SK-N-SH treated with all-trans-retinoic acid at 6 μM for 48 hours (cell line): ENCODE measurements around the gene MPHOSPH8.

Experiments used
- ATAC-seq: fragments of 200-7000 bp; cut with Tn5 transposase; 3 replicates; pipeline ENCODE4 v1.9.1; 2020; ENCODE audit warnings: mild to moderate bottlenecking, moderate library complexity
- ARNTL ChIP-seq: fragments of 450-650 bp; formaldehyde crosslinking; IDR thresholded peaks from 2 replicates; pipeline ENCODE4 v1.5.0; 2020; ENCODE audit warnings: low read depth, mild to moderate bottlenecking, moderate library complexity, borderline replicate concordance
- BACH2 ChIP-seq: fragments of 250-450 bp; sonication (Bioruptor Pico); IDR thresholded peaks from 2 replicates; pipeline ENCODE4 v1.9.0; 2021; ENCODE audit warnings: mild to moderate bottlenecking, borderline replicate concordance
- CSDC2 ChIP-seq: fragments of 250-450 bp; sonication (Bioruptor Pico); IDR thresholded peaks from 2 replicates; pipeline ENCODE4 v1.5.0; 2020; ENCODE audit warnings: mild to moderate bottlenecking, moderate library complexity
- ESRRG ChIP-seq: fragments of 250-450 bp; sonication (Bioruptor Pico); IDR thresholded peaks from 2 replicates; pipeline ENCODE4 v1.6.1; 2021; ENCODE audit warnings: mild to moderate bottlenecking
- GLIS3 ChIP-seq: fragments of 250-450 bp; sonication (Bioruptor Pico); IDR thresholded peaks from 2 replicates; pipeline ENCODE4 v1.5.0; 2020; ENCODE audit warnings: mild to moderate bottlenecking, moderate library complexity
- ISL1 ChIP-seq: fragments of 250-450 bp; sonication (Bioruptor Pico); IDR thresholded peaks from 2 replicates; pipeline ENCODE4 v2.1.2; 2022; ENCODE audit warnings: mild to moderate bottlenecking, moderate library complexity
- OSR1 ChIP-seq: fragments of 250-450 bp; sonication (Bioruptor Pico); IDR thresholded peaks from 2 replicates; pipeline ENCODE4 v1.8.0; 2022; ENCODE audit warnings: moderate library complexity, mild to moderate bottlenecking, inconsistent platforms
- PPARA ChIP-seq: fragments of 250-450 bp; sonication (Bioruptor Pico); IDR thresholded peaks from 2 replicates; pipeline ENCODE4 v1.5.0; 2020; ENCODE audit warnings: mild to moderate bottlenecking, borderline replicate concordance
- RARB ChIP-seq: fragments of 250-450 bp; sonication (Bioruptor Pico); IDR thresholded peaks from 2 replicates; pipeline ENCODE4 v1.8.0; 2021; ENCODE audit warnings: mild to moderate bottlenecking, moderate library complexity
- TCF4 ChIP-seq: fragments of 250-450 bp; sonication (Bioruptor Pico); IDR thresholded peaks from 2 replicates; pipeline ENCODE4 v1.8.0; 2021; ENCODE audit warnings: mild to moderate bottlenecking, moderate library complexity, borderline replicate concordance
- TOX ChIP-seq: fragments of 250-450 bp; sonication (Bioruptor Pico); IDR thresholded peaks from 2 replicates; pipeline ENCODE4 v1.8.0; 2021; ENCODE audit warnings: mild to moderate bottlenecking, moderate library complexity, borderline replicate concordance
- ZC3H10 ChIP-seq: fragments of 250-450 bp; sonication (Bioruptor Pico); IDR thresholded peaks from 2 replicates; pipeline ENCODE4 v1.5.1; 2021; ENCODE audit warnings: mild to moderate bottlenecking, moderate library complexity
- ZFP3 ChIP-seq: fragments of 250-450 bp; sonication (Bioruptor Pico); IDR thresholded peaks from 2 replicates; pipeline ENCODE4 v1.5.0; 2020; ENCODE audit warnings: mild to moderate bottlenecking, moderate library complexity
- ZFP30 ChIP-seq: fragments of 450-650 bp; formaldehyde crosslinking; IDR thresholded peaks from 2 replicates; pipeline ENCODE4 v1.5.0; 2022; ENCODE audit warnings: mild to moderate bottlenecking, moderate library complexity
- ZNF565 ChIP-seq: fragments of 450-650 bp; formaldehyde crosslinking; conservative IDR thresholded peaks from 2 replicates; pipeline ENCODE4 v1.5.0; 2020; ENCODE audit warnings: low read depth, mild to moderate bottlenecking, moderate library complexity
- ZNF70 ChIP-seq: fragments of 450-650 bp; formaldehyde crosslinking; IDR thresholded peaks from 2 replicates; pipeline ENCODE4 v1.5.0; 2020; ENCODE audit warnings: mild to moderate bottlenecking, moderate library complexity
- ZNF8 ChIP-seq: fragments of 450-650 bp; formaldehyde crosslinking; IDR thresholded peaks from 2 replicates; pipeline ENCODE4 v1.5.0; 2020; ENCODE audit warnings: mild to moderate bottlenecking, moderate library complexity
- TF ChIP-seq, protein P1 (sequence below): fragments of 250-450 bp; sonication (Bioruptor Pico); IDR thresholded peaks from 2 replicates; pipeline ENCODE4 v1.8.0; 2021; ENCODE audit warnings: low read depth, mild to moderate bottlenecking, moderate library complexity, borderline replicate concordance
- TF ChIP-seq, protein P2 (sequence below): fragments of 250-450 bp; sonication (Bioruptor Pico); IDR thresholded peaks from 2 replicates; pipeline ENCODE4 v1.5.0; 2020; ENCODE audit warnings: mild to moderate bottlenecking, moderate library complexity
- TF ChIP-seq, protein P3 (sequence below): fragments of 250-450 bp; sonication (Bioruptor Pico); IDR thresholded peaks from 2 replicates; pipeline ENCODE4 v1.8.0; 2020; ENCODE audit warnings: mild to moderate bottlenecking, moderate library complexity, borderline replicate concordance
- TF ChIP-seq, protein P4 (sequence below): fragments of 250-450 bp; sonication (Bioruptor Pico); IDR thresholded peaks from 2 replicates; pipeline ENCODE4 v1.5.1; 2020; ENCODE audit warnings: low read depth, mild to moderate bottlenecking, moderate library complexity

The MPHOSPH8 gene

DNA sequence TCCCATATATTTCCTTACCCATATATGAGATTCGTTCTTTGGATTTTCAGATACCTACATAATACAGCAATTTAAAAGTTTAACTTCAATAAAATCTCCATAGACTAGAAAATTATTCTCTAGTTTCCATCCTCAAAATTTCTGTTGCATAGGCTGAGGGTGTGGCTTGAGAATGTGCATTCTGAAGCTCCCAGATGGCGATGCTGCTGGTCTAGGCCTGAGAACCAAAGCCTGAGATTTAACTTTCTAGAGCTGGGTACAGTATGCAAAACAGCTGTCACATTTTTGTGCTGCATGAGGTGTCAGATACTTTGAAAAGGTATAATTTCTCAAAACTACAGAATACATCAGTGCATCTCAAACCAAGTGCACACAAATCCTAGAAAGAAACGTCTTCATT, 42.7 kb downstream of the MPHOSPH8 start:
- no peak for ATAC-seq
- no peak for TF ChIP-seq CSDC2 (CRISPR knock-in tag)
- TF ChIP-seq RARB (CRISPR knock-in tag), result no peak
- TF ChIP-seq, protein P1, sequence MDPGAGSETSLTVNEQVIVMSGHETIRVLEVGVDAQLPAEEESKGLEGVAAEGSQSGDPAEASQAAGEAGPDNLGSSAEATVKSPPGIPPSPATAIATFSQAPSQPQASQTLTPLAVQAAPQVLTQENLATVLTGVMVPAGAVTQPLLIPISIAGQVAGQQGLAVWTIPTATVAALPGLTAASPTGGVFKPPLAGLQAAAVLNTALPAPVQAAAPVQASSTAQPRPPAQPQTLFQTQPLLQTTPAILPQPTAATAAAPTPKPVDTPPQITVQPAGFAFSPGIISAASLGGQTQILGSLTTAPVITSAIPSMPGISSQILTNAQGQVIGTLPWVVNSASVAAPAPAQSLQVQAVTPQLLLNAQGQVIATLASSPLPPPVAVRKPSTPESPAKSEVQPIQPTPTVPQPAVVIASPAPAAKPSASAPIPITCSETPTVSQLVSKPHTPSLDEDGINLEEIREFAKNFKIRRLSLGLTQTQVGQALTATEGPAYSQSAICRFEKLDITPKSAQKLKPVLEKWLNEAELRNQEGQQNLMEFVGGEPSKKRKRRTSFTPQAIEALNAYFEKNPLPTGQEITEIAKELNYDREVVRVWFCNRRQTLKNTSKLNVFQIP, result no peak
- TF ChIP-seq ISL1 (CRISPR knock-in tag), result no peak
- no peak for TF ChIP-seq ZFP30 (CRISPR knock-in tag)
- TF ChIP-seq, protein P2, sequence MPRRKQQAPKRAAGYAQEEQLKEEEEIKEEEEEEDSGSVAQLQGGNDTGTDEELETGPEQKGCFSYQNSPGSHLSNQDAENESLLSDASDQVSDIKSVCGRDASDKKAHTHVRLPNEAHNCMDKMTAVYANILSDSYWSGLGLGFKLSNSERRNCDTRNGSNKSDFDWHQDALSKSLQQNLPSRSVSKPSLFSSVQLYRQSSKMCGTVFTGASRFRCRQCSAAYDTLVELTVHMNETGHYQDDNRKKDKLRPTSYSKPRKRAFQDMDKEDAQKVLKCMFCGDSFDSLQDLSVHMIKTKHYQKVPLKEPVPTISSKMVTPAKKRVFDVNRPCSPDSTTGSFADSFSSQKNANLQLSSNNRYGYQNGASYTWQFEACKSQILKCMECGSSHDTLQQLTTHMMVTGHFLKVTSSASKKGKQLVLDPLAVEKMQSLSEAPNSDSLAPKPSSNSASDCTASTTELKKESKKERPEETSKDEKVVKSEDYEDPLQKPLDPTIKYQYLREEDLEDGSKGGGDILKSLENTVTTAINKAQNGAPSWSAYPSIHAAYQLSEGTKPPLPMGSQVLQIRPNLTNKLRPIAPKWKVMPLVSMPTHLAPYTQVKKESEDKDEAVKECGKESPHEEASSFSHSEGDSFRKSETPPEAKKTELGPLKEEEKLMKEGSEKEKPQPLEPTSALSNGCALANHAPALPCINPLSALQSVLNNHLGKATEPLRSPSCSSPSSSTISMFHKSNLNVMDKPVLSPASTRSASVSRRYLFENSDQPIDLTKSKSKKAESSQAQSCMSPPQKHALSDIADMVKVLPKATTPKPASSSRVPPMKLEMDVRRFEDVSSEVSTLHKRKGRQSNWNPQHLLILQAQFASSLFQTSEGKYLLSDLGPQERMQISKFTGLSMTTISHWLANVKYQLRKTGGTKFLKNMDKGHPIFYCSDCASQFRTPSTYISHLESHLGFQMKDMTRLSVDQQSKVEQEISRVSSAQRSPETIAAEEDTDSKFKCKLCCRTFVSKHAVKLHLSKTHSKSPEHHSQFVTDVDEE, result no peak
- TF ChIP-seq GLIS3 (CRISPR knock-in tag), result no peak
- no peak for TF ChIP-seq ARNTL (CRISPR knock-in tag)
- no peak for TF ChIP-seq ZFP3
- TF ChIP-seq, protein P3, sequence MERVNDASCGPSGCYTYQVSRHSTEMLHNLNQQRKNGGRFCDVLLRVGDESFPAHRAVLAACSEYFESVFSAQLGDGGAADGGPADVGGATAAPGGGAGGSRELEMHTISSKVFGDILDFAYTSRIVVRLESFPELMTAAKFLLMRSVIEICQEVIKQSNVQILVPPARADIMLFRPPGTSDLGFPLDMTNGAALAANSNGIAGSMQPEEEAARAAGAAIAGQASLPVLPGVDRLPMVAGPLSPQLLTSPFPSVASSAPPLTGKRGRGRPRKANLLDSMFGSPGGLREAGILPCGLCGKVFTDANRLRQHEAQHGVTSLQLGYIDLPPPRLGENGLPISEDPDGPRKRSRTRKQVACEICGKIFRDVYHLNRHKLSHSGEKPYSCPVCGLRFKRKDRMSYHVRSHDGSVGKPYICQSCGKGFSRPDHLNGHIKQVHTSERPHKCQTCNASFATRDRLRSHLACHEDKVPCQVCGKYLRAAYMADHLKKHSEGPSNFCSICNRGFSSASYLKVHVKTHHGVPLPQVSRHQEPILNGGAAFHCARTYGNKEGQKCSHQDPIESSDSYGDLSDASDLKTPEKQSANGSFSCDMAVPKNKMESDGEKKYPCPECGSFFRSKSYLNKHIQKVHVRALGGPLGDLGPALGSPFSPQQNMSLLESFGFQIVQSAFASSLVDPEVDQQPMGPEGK (CRISPR knock-in tag), result no peak
- no peak for TF ChIP-seq BACH2 (CRISPR knock-in tag)
- TF ChIP-seq ESRRG (CRISPR knock-in tag), result no peak
- TF ChIP-seq ZC3H10, result no peak

DNA sequence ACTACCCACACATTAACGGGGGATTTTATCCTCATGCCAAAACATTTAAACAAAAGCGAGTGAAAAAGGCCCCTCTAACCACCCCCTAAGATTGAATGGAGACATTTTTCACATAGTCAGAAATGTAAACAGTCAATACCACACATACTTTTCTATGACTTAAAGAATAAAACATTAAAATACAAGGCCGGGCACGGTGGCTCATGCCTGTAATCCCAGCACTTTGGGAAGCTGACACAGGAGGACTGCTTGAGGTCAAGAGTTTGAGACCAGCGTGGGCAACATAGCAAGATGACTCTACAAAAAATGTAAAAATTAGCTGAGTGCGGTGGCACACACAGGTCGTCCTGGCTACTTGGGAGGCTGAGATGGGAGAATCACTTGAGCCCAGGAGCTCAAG, 47.3 kb downstream of the MPHOSPH8 start:
- TF ChIP-seq, protein P4, sequence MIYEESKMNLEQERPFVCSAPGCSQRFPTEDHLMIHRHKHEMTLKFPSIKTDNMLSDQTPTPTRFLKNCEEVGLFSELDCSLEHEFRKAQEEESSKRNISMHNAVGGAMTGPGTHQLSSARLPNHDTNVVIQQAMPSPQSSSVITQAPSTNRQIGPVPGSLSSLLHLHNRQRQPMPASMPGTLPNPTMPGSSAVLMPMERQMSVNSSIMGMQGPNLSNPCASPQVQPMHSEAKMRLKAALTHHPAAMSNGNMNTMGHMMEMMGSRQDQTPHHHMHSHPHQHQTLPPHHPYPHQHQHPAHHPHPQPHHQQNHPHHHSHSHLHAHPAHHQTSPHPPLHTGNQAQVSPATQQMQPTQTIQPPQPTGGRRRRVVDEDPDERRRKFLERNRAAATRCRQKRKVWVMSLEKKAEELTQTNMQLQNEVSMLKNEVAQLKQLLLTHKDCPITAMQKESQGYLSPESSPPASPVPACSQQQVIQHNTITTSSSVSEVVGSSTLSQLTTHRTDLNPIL (CRISPR knock-in tag), result no peak
- TF ChIP-seq CSDC2 (CRISPR knock-in tag) (no peak), RARB (CRISPR knock-in tag) (no peak), ZNF8 (CRISPR knock-in tag) (no peak), BACH2 (CRISPR knock-in tag) (no peak), TOX (CRISPR knock-in tag) (no peak), TCF4 (CRISPR knock-in tag) (no peak), ESRRG (CRISPR knock-in tag) (no peak), ZNF565 (CRISPR knock-in tag) (no peak), PPARA (CRISPR knock-in tag) (no peak), ZFP3 (no peak), OSR1 (no peak), ARNTL (CRISPR knock-in tag) (no peak), ISL1 (CRISPR knock-in tag) (no peak), ZC3H10 (no peak), ZNF70 (CRISPR knock-in tag) (no peak)
- TF ChIP-seq, protein P1, result no peak
- TF ChIP-seq, protein P2, result no peak
- TF ChIP-seq, protein P3 (CRISPR knock-in tag), result no peak
- ATAC-seq, result no peak
